ENCODE results near the gene TCHP.

Gene TCHP

GRCh38 chr12:109919456-109919855 lies 19.4 kb downstream of the TCHP start:
- no peak for DNase-seq (ENCODE audit: low read depth)
- H3K4me3 ChIP-seq (replicated peaks; ENCODE audit: low read depth, low read length): no peak overlapping the region

GRCh38 chr12:109920261-109920780 lies 20.2 kb downstream of the TCHP start:
- DNase-seq (ENCODE audit: low read depth): no peak
- H3K4me3 ChIP-seq (replicated peaks; ENCODE audit: low read depth, low read length): no peak overlapping the region
- no peak for TF ChIP-seq CTCF (IDR thresholded peaks at IDR 0.05; ENCODE audit: low read length, missing control alignments)

More at GRCh38 chr12:109919456-109919855, 19.4 kb downstream of the TCHP start:
- TF ChIP-seq CTCF (IDR thresholded peaks at IDR 0.05; ENCODE audit: low read length, missing control alignments): no peak

- DNase-seq (ENCODE audit: low read depth): no peak
- H3K4me3 ChIP-seq (replicated peaks; ENCODE audit: low read depth, low read length): no peak overlapping the region
- no peak for TF ChIP-seq CTCF (IDR thresholded peaks at IDR 0.05; ENCODE audit: low read length, missing control alignments)
Observed at GRCh38 chr12:109921982-109922381, 21.9 kb downstream of the TCHP start.

- H3K4me3 ChIP-seq (replicated peaks; ENCODE audit: low read depth, low read length): no peak overlapping the region
- DNase-seq (ENCODE audit: low read depth): no peak
- TF ChIP-seq CTCF (IDR thresholded peaks at IDR 0.05; ENCODE audit: low read length, missing control alignments): no peak
Observed at GRCh38 chr12:109923038-109923437, 23.0 kb downstream of the TCHP start.

- H3K4me3 ChIP-seq (replicated peaks; ENCODE audit: low read depth, low read length): no peak overlapping the region
- TF ChIP-seq CTCF (IDR thresholded peaks at IDR 0.05; ENCODE audit: low read length, missing control alignments): no peak
Observed at GRCh38 chr12:109923481-109924245, 23.6 kb downstream of the TCHP start.

GRCh38 chr12:109925185-109925840 lies 25.2 kb downstream of the TCHP start:
- H3K4me3 ChIP-seq (replicated peaks; ENCODE audit: low read depth, low read length): no peak overlapping the region
- no peak for TF ChIP-seq CTCF (IDR thresholded peaks at IDR 0.05; ENCODE audit: low read length, missing control alignments)
- no peak for DNase-seq (ENCODE audit: low read depth)

More at GRCh38 chr12:109923481-109924245, 23.6 kb downstream of the TCHP start:
- DNase-seq (ENCODE audit: low read depth): no peak
